HepG2 (cell line): ENCODE results near the gene MLANA. TPM values are rescaled to one million over a fixed set of nuclear protein-coding genes. Genes with fewer than 3 reads are reported as not detected.

Experiments used
- HMG20B ChIP-seq: conservative IDR thresholded peaks from 2 replicates; pipeline ENCODE4 v1.6.1; 2016; ENCODE audit warnings: missing genetic modification reagents, missing compliant biosample characterization
- HNRNPUL1 ChIP-seq: fragments of 200-400 bp; formaldehyde crosslinking; IDR thresholded peaks from 2 replicates; pipeline ENCODE4 v1.6.1; 2017; ENCODE audit warnings: low read depth, mild to moderate bottlenecking, low read length, moderate library complexity
- KLF13 ChIP-seq: sonication (generic); formaldehyde crosslinking; IDR thresholded peaks from 2 replicates; pipeline ENCODE4 v1.4.0; 2020; ENCODE audit warnings: mild to moderate bottlenecking, missing genetic modification reagents
- NR0B2 ChIP-seq: sonication (generic); formaldehyde crosslinking; IDR thresholded peaks from 2 replicates; pipeline ENCODE4 v1.4.0; 2020; ENCODE audit warnings: mild to moderate bottlenecking, missing genetic modification reagents
- SP4 ChIP-seq: sonication (generic); formaldehyde crosslinking; IDR thresholded peaks from 2 replicates; pipeline ENCODE4 v1.8.1; 2023; ENCODE audit warnings: mild to moderate bottlenecking, missing genetic modification reagents
- XRCC5 ChIP-seq: fragments of 200-400 bp; formaldehyde crosslinking; optimal IDR thresholded peaks from 2 replicates; pipeline ENCODE3; 2017; ENCODE audit warnings: mild to moderate bottlenecking, low read length
- YEATS4 ChIP-seq: sonication (generic); formaldehyde crosslinking; IDR thresholded peaks from 2 replicates; pipeline ENCODE4 v1.4.0; 2020; ENCODE audit warnings: missing genetic modification reagents, borderline replicate concordance
- ZBTB37 ChIP-seq: sonication (generic); formaldehyde crosslinking; IDR thresholded peaks from 2 replicates; pipeline ENCODE4 v1.4.0; 2020; ENCODE audit warnings: mild to moderate bottlenecking, missing genetic modification reagents
- ZBTB46 ChIP-seq: sonication (generic); formaldehyde crosslinking; IDR thresholded peaks from 2 replicates; pipeline ENCODE4 v1.4.0; 2020; ENCODE audit warnings: mild to moderate bottlenecking, missing genetic modification reagents, borderline replicate concordance
- ZEB1 ChIP-seq: IDR thresholded peaks from 2 replicates; pipeline ENCODE4 v1.6.1; 2012; ENCODE audit warnings: mild to moderate bottlenecking, low read depth, inconsistent platforms; ENCODE audit not compliant: insufficient replicate concordance
- ZGPAT ChIP-seq: IDR thresholded peaks from 2 replicates; pipeline ENCODE4 v1.6.1; 2016; ENCODE audit warnings: mild to moderate bottlenecking
- ZNF329 ChIP-seq: sonication (generic); formaldehyde crosslinking; IDR thresholded peaks from 2 replicates; pipeline ENCODE4 v1.9.0; 2021; ENCODE audit warnings: low read depth, mild to moderate bottlenecking, missing genetic modification reagents
- polyA plus RNA-seq, 8 experiments: library from polyadenylated mRNA; depleted of rRNA in 3 of 8; stranded (reverse) in 7 of 8; unstranded in 1 of 8; fragments of >200 nt; fragmentation: Illumina TruSeq in 4 of 8; extraction: Trizol in 4 of 8; gene quantifications; 2 replicates each; pipeline versions ENCODE4 v1.2.1 to v1.2.3, GENCODE V29; 2011 to 2016; ENCODE audit warnings: low read depth in 4 of 8, missing spikeins in 1 of 8, mixed read lengths in 1 of 8; ENCODE audit not compliant: insufficient read depth in 1 of 8
- total RNA-seq, 5 experiments: library from RNA; depleted of rRNA; stranded (reverse); fragments of >200 nt; fragmentation: Illumina TruSeq; extraction: Trizol; gene quantifications; 2 replicates each; pipeline ENCODE4 v1.2.3, GENCODE V29; 2016; ENCODE audit warnings: low read depth in 1 of 5
- TF ChIP-seq, protein P1 (sequence below): sonication (generic); formaldehyde crosslinking; IDR thresholded peaks from one replicate; pipeline ENCODE4 v1.5.1; 2020; ENCODE audit warnings: mild to moderate bottlenecking, missing genetic modification reagents; ENCODE audit errors: not compliant biosample characterization
- TF ChIP-seq, protein P2 (sequence below): sonication (generic); formaldehyde crosslinking; IDR thresholded peaks from 2 replicates; pipeline ENCODE4 v1.4.0; 2020; ENCODE audit warnings: mild to moderate bottlenecking, missing genetic modification reagents

MLANA gene
- total and polyA plus RNA-seq, 2 of the 13 experiments (the other 11 are each of a cell fraction or from before 2014, with no cell fraction given) = 0.11 to 0.18 TPM

DNA sequence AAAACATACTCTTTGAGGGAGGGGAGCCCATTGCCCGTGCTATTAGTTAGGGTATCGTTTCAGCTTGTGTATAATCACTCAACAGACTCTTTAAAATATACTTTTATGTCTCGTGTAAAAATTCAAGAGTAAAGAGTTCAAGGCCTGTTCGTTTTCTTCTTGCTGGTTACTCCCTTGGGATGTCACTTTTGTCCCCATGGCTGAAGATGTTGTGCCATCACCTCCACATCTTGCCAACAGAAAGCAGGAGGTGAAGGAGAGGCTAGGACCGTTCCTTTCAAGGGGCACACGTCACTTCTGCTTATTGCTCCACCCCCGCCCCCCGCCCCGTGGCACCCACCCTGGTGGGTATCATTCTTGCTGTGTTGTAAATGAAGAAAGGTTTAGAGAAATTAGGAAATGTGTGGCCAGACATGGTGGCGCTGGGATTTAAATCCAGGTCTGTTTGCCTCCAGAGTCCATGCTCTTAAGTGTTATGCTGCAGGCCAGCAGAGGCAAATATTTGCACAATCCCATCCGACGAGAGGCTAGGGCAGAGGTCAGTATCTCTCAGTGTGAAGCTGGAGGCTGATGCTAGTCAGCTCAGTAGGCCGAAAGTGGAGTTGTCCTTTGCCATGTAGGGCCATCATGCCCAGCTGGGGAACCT, 3.0 kb downstream of the MLANA start (continued):
- TF ChIP-seq, protein P1, sequence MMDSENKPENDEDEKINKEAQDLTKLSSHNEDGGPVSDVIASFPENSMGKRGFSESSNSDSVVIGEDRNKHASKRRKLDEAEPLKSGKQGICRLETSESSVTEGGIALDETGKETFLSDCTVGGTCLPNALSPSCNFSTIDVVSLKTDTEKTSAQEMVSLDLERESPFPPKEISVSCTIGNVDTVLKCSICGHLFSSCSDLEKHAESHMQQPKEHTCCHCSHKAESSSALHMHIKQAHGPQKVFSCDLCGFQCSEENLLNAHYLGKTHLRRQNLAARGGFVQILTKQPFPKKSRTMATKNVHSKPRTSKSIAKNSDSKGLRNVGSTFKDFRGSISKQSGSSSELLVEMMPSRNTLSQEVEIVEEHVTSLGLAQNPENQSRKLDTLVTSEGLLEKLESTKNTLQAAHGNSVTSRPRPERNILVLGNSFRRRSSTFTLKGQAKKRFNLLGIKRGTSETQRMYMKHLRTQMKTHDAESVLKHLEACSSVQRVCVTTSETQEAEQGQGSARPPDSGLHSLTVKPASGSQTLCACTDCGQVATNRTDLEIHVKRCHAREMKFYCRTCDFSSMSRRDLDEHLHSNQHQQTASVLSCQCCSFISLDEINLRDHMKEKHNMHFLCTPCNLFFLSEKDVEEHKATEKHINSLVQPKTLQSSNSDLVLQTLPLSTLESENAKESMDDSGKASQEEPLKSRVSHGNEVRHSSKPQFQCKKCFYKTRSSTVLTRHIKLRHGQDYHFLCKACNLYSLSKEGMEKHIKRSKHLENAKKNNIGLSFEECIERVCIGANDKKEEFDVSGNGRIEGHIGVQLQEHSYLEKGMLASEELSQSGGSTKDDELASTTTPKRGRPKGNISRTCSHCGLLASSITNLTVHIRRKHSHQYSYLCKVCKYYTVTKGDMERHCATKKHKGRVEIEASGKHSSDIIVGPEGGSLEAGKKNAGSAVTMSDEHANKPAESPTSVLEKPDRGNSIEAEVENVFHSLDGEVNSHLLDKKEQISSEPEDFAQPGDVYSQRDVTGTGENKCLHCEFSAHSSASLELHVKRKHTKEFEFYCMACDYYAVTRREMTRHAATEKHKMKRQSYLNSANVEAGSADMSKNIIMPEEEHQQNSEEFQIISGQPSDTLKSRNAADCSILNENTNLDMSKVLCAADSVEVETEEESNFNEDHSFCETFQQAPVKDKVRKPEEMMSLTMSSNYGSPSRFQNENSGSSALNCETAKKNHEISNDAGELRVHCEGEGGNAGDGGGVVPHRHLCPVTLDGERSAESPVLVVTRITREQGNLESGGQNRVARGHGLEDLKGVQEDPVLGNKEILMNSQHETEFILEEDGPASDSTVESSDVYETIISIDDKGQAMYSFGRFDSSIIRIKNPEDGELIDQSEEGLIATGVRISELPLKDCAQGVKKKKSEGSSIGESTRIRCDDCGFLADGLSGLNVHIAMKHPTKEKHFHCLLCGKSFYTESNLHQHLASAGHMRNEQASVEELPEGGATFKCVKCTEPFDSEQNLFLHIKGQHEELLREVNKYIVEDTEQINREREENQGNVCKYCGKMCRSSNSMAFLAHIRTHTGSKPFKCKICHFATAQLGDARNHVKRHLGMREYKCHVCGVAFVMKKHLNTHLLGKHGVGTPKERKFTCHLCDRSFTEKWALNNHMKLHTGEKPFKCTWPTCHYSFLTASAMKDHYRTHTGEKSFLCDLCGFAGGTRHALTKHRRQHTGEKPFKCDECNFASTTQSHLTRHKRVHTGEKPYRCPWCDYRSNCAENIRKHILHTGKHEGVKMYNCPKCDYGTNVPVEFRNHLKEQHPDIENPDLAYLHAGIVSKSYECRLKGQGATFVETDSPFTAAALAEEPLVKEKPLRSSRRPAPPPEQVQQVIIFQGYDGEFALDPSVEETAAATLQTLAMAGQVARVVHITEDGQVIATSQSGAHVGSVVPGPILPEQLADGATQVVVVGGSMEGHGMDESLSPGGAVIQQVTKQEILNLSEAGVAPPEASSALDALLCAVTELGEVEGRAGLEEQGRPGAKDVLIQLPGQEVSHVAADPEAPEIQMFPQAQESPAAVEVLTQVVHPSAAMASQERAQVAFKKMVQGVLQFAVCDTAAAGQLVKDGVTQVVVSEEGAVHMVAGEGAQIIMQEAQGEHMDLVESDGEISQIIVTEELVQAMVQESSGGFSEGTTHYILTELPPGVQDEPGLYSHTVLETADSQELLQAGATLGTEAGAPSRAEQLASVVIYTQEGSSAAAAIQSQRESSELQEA (CRISPR knock-in tag) = no peak
- TF ChIP-seq HMG20B = peak; percentile 69; the same call in 1 of the 2 replicates
- no peak for TF ChIP-seq ZBTB37 (CRISPR knock-in tag)
- 0 out of 2 replicates have a peak, but pooled peaks have one; percentile 21 for TF ChIP-seq YEATS4 (CRISPR knock-in tag)
- peak; percentile 30; the same call in 1 of the 2 replicates for TF ChIP-seq ZGPAT
- no peak for TF ChIP-seq KLF13 (CRISPR knock-in tag)
- 0 out of 2 replicates have a peak, but pooled peaks have one; percentile 64 for TF ChIP-seq ZNF329 (CRISPR knock-in tag)
- peak; percentile 50 for TF ChIP-seq XRCC5
- TF ChIP-seq, protein P2, sequence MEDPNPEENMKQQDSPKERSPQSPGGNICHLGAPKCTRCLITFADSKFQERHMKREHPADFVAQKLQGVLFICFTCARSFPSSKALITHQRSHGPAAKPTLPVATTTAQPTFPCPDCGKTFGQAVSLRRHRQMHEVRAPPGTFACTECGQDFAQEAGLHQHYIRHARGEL (CRISPR knock-in tag) = no peak
- TF ChIP-seq ZEB1 = peak; percentile 25
- 0 out of 2 replicates have a peak, but pooled peaks have one; percentile 5 for TF ChIP-seq SP4 (CRISPR knock-in tag)
- TF ChIP-seq NR0B2 (CRISPR knock-in tag) = no peak
- TF ChIP-seq ZBTB46 = no peak
- no peak for TF ChIP-seq HNRNPUL1
